ENCODE measurements around the gene LYRM1.

- TF ChIP-seq USF1 (IDR thresholded peaks at IDR 0.05; ENCODE audit: borderline replicate concordance, low read depth), result no peak
- TF ChIP-seq, protein P1, sequence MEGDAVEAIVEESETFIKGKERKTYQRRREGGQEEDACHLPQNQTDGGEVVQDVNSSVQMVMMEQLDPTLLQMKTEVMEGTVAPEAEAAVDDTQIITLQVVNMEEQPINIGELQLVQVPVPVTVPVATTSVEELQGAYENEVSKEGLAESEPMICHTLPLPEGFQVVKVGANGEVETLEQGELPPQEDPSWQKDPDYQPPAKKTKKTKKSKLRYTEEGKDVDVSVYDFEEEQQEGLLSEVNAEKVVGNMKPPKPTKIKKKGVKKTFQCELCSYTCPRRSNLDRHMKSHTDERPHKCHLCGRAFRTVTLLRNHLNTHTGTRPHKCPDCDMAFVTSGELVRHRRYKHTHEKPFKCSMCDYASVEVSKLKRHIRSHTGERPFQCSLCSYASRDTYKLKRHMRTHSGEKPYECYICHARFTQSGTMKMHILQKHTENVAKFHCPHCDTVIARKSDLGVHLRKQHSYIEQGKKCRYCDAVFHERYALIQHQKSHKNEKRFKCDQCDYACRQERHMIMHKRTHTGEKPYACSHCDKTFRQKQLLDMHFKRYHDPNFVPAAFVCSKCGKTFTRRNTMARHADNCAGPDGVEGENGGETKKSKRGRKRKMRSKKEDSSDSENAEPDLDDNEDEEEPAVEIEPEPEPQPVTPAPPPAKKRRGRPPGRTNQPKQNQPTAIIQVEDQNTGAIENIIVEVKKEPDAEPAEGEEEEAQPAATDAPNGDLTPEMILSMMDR (IDR thresholded peaks at IDR 0.05), result no peak
- TF ChIP-seq FOXM1 (IDR thresholded peaks at IDR 0.05; ENCODE audit: low read depth), result no peak
- TF ChIP-seq JUND (IDR thresholded peaks at IDR 0.05), result no peak
- no peak for TF ChIP-seq POLR2AphosphoS5 (IDR thresholded peaks at IDR 0.05; ENCODE audit: low read depth, low read length)
- no peak for TF ChIP-seq GATA2 (CRISPR knock-in tag; IDR thresholded peaks at IDR 0.05)
- no peak for TF ChIP-seq EP300 (IDR thresholded peaks at IDR 0.05; ENCODE audit: borderline replicate concordance in 1 of 2, low read depth in 1 of 2, low read length in 1 of 2)
- TF ChIP-seq NRF1 (IDR thresholded peaks at IDR 0.05; ENCODE audit: low read depth, low read length), result no peak
- TF ChIP-seq, protein P2, sequence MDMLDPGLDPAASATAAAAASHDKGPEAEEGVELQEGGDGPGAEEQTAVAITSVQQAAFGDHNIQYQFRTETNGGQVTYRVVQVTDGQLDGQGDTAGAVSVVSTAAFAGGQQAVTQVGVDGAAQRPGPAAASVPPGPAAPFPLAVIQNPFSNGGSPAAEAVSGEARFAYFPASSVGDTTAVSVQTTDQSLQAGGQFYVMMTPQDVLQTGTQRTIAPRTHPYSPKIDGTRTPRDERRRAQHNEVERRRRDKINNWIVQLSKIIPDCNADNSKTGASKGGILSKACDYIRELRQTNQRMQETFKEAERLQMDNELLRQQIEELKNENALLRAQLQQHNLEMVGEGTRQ (IDR thresholded peaks at IDR 0.05; ENCODE audit: borderline replicate concordance, low read depth, low read length), result no peak
Measured at GRCh38 chr16:20941636-20941926, 41.0 kb downstream of the LYRM1 start.
